Measurements from ENCODE around the gene KRT73.

Gene KRT73

DNA sequence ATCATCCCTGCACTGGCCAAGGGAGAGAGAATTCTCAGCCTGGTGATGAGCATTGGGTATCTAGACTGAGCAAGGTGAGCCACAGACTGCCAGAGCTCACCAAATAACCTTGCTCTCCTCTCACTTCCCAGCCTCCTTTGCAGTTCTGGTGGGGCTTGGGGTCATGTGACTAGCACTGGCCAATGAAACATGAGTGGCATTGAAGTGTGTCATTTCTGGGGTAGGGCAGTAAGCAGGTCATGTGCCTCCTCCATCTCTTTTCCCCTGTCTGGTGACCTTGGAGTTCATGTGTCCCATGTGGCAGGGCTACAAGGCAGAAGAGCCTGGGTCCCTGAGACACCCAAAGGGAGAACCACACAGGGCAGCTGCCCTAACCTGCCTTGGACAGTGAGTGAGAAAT is 13.5 kb downstream of the KRT73 start:
- DNase-seq (ENCODE audit: extremely low spot score), result no peak
- no peak for TF ChIP-seq ELF4 (IDR thresholded peaks at IDR 0.05)
- TF ChIP-seq NFRKB (IDR thresholded peaks at IDR 0.05), result no peak
- no peak for TF ChIP-seq CTBP1 (IDR thresholded peaks at IDR 0.05; ENCODE audit: borderline replicate concordance)
- no peak for TF ChIP-seq BHLHE40 (IDR thresholded peaks at IDR 0.05; ENCODE audit: borderline replicate concordance)
- TF ChIP-seq L3MBTL2 (conservative IDR thresholded peaks at IDR 0.05), result no peak
- TF ChIP-seq HDGF (IDR thresholded peaks at IDR 0.05; ENCODE audit: borderline replicate concordance), result no peak
- no peak for TF ChIP-seq ZNF384 (IDR thresholded peaks at IDR 0.05)
- ChIA-PET CTCF (no interaction called here), POLR2A (no interaction called here)

DNA sequence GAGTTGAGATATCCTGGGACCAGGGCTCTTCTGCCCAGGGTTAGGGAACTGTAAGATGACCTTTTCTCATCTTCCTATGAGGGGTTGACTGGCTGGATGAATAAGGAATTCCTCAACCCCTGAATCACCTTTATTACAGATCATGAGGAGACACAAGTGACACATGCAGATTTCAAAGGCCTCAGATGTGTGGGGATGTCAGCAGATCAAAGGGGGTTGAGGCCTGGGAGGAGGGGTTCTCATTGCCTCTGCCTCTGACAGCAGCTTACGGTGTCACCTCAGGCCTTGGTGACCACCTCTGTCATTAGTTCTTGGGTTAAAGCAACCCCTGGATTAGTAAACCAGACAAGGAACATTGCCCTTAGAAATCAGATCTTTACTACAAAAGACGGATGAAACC is 15.0 kb downstream of the KRT73 start:
- ChIA-PET POLR2A (no interaction called here), CTCF (no interaction called here)
- no peak for DNase-seq (ENCODE audit: extremely low spot score)
- TF ChIP-seq CTBP1 (IDR thresholded peaks at IDR 0.05; ENCODE audit: borderline replicate concordance) (no peak), SP1 (IDR thresholded peaks at IDR 0.05) (no peak), FOXA1 (IDR thresholded peaks at IDR 0.05) (no peak), FOXM1 (IDR thresholded peaks at IDR 0.05; ENCODE audit: borderline replicate concordance) (no peak), BHLHE40 (IDR thresholded peaks at IDR 0.05; ENCODE audit: borderline replicate concordance) (no peak), SUZ12 (IDR thresholded peaks at IDR 0.05) (no peak), ZNF384 (IDR thresholded peaks at IDR 0.05) (no peak), TARDBP (IDR thresholded peaks at IDR 0.05) (no peak), NFRKB (IDR thresholded peaks at IDR 0.05) (no peak), LEF1 (IDR thresholded peaks at IDR 0.05; ENCODE audit: borderline replicate concordance) (no peak), ARNT (IDR thresholded peaks at IDR 0.05) (no peak)
- TF ChIP-seq, protein P1, sequence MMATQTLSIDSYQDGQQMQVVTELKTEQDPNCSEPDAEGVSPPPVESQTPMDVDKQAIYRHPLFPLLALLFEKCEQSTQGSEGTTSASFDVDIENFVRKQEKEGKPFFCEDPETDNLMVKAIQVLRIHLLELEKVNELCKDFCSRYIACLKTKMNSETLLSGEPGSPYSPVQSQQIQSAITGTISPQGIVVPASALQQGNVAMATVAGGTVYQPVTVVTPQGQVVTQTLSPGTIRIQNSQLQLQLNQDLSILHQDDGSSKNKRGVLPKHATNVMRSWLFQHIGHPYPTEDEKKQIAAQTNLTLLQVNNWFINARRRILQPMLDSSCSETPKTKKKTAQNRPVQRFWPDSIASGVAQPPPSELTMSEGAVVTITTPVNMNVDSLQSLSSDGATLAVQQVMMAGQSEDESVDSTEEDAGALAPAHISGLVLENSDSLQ (IDR thresholded peaks at IDR 0.05), result no peak

DNA sequence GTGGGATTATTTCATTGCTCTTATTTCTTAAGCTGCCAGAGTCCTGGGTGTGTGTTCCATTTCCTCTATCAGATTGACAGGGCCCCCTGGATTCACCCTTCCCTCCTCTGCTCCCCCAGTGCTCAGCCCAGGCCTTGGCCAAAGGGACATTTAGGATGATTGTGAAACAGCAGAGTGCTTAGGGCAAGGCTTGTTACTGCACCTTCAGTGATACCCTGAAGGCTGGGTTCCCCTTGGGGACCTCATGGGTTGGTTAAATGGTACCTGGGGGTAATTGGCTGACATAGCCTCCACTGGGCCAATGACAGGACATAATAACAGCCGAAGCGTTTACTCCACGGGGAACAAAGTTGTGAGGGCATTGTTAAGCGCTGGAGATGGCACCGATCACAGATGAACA is 15.8 kb downstream of the KRT73 start:
- POLR2A ChIA-PET, result no interaction called here
- CTCF ChIA-PET, result no interaction called here
- TF ChIP-seq FOXK2 (IDR thresholded peaks at IDR 0.05), result no peak
- TF ChIP-seq TARDBP (IDR thresholded peaks at IDR 0.05), result no peak
- TF ChIP-seq SP1 (IDR thresholded peaks at IDR 0.05), result no peak
- no peak for TF ChIP-seq FOXM1 (IDR thresholded peaks at IDR 0.05; ENCODE audit: borderline replicate concordance)
- no peak for TF ChIP-seq LEF1 (IDR thresholded peaks at IDR 0.05; ENCODE audit: borderline replicate concordance)
- TF ChIP-seq, protein P1 (IDR thresholded peaks at IDR 0.05), result no peak
- TF ChIP-seq ARNT (IDR thresholded peaks at IDR 0.05), result no peak
- TF ChIP-seq HDGF (IDR thresholded peaks at IDR 0.05; ENCODE audit: borderline replicate concordance), result no peak
- no peak for TF ChIP-seq ZNF384 (IDR thresholded peaks at IDR 0.05)
- no peak for TF ChIP-seq FOXA1 (IDR thresholded peaks at IDR 0.05)
- no peak for TF ChIP-seq SUZ12 (IDR thresholded peaks at IDR 0.05)
- TF ChIP-seq NFRKB (IDR thresholded peaks at IDR 0.05), result no peak
- no peak for TF ChIP-seq ELF4 (IDR thresholded peaks at IDR 0.05)
- TF ChIP-seq L3MBTL2 (conservative IDR thresholded peaks at IDR 0.05), result no peak
- no peak for DNase-seq (ENCODE audit: extremely low spot score)

DNA sequence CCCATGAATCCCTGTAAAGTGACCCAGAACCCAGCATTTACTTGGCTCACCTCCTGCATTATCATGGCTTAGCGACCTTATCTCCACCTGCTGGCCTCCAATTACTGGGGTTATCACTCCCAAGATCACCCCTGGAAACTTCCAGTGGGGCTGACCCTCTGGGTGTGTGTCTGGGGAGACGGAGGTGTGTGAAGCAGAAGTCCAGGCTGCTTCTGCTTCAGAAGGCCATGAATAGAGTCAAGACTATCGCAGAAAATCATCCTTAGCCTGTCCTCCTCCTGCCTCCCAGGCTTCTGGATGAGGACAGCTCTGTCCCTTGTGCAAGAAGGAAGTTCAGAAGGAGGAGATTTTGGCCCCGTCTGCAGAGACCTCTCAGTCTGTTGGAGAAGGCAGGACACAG is 16.7 kb downstream of the KRT73 start:
- CTCF ChIA-PET, result no interaction called here
- TF ChIP-seq, protein P1 (IDR thresholded peaks at IDR 0.05), result no peak
- TF ChIP-seq ARNT (IDR thresholded peaks at IDR 0.05), result no peak
- POLR2A ChIA-PET, result no interaction called here
- no peak for DNase-seq (ENCODE audit: extremely low spot score)

DNA sequence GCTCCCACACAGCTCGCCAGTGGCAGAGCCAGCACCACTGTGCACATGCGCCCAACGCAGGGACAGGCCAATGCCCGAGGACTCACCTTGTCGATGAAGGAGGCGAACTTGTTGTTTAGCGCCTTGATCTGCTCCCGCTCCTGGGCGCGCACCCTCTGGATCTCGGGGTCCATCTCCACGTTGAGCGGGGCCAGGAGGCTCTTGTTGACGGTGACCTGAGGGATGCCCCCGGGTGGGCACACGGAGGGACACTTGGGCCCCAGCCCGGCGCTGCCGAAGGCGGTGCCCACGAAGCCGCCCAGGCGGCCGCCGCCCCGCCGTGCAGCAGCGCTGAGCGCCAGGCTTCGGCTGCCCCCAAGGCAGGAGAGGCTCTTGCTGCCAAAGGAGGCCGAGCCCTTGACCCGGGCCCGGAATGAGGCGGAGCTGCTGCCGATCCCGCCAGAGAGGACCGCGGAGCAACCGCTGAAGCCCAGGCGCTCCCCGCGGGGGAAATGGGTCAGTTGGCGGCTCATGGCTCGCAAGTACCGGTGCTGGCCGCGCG is 17.3 kb downstream of the KRT73 start, which contains the start of gene KRT72:
Gene KRT72, minus strand, starts transcription at position 523 of the 541 bp plus-strand sequence. Its CDS starts 11 bp downstream, at position 512.
- ChIA-PET POLR2A (no interaction called here), CTCF (no interaction called here)
- TF ChIP-seq SP1 (IDR thresholded peaks at IDR 0.05), result no peak
- TF ChIP-seq L3MBTL2 (conservative IDR thresholded peaks at IDR 0.05), result no peak
- TF ChIP-seq FOXK2 (IDR thresholded peaks at IDR 0.05), result no peak
- no peak for TF ChIP-seq ZNF384 (IDR thresholded peaks at IDR 0.05)
- TF ChIP-seq FOXA1 (IDR thresholded peaks at IDR 0.05), result no peak
- no peak for TF ChIP-seq SUZ12 (IDR thresholded peaks at IDR 0.05)
- no peak for DNase-seq (ENCODE audit: extremely low spot score)

DNA sequence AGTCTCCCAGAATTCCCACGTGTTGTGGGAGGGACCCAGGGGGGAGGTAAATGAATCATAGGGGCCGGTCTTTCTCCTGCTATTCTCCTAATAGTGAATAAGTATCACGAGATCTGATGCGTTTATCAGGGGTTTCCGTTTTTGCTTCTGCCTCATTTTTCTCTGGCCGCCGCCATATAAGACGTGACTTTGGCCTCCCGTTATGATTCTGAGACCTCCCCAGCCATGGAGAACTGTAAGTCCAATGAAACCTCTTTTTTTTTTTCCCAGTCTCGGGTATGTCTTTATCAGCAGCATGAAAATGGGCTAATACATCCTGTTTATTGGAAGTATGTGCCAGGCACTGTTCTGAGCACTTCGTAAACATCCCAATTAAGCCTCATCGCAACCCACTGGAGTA is 17.9 kb downstream of the KRT73 start:
- ChIA-PET CTCF (no interaction called here), POLR2A (no interaction called here)
- TF ChIP-seq LEF1 (IDR thresholded peaks at IDR 0.05; ENCODE audit: borderline replicate concordance) (no peak), HDGF (IDR thresholded peaks at IDR 0.05; ENCODE audit: borderline replicate concordance) (no peak), ZNF384 (IDR thresholded peaks at IDR 0.05) (no peak), SP1 (IDR thresholded peaks at IDR 0.05) (no peak), BHLHE40 (IDR thresholded peaks at IDR 0.05; ENCODE audit: borderline replicate concordance) (no peak), ARNT (IDR thresholded peaks at IDR 0.05) (no peak), FOXA1 (IDR thresholded peaks at IDR 0.05) (no peak), FOXM1 (IDR thresholded peaks at IDR 0.05; ENCODE audit: borderline replicate concordance) (no peak), TARDBP (IDR thresholded peaks at IDR 0.05) (no peak), SUZ12 (IDR thresholded peaks at IDR 0.05) (no peak), L3MBTL2 (conservative IDR thresholded peaks at IDR 0.05) (no peak), CTBP1 (IDR thresholded peaks at IDR 0.05; ENCODE audit: borderline replicate concordance) (no peak), NFRKB (IDR thresholded peaks at IDR 0.05) (no peak), ELF4 (IDR thresholded peaks at IDR 0.05) (no peak), FOXK2 (IDR thresholded peaks at IDR 0.05) (no peak)
- TF ChIP-seq, protein P1 (IDR thresholded peaks at IDR 0.05), result no peak
- no peak for DNase-seq (ENCODE audit: extremely low spot score)

Measured in HEK293T (cell line).